ENCODE results near the gene STAG1. TPM values are rescaled to one million over a fixed set of nuclear protein-coding genes. Genes with fewer than 3 reads are reported as not detected.

The STAG1 gene
- total and polyA plus RNA-seq, 9 of the 15 experiments (the other 6 are each of a cell fraction or from before 2014, with no cell fraction given), result 2.7 to 17.7 (median 8.8) TPM

GRCh38 chr3:136332302-136332701 is 419.9 kb downstream of the STAG1 start:
- in situ Hi-C loops (cut with MboI) (no loop called here), intact Hi-C loops (cut with micrococcal nuclease) (no loop called here)
- H3K79me2 ChIP-seq (ENCODE audit: control insufficient read depth, insufficient read depth, low read length), result no peaks in the 10 kb centered on the region
- FAIRE-seq (no peak), DNase-seq (ENCODE audit: extremely low read depth in 1 of 4, low spot score in 3 of 4) (no peak), ATAC-seq (no peak)
- no TSS peak for BruUV-seq (replicated peaks)
- no peaks in the 10 kb centered on the region for H4K20me1 ChIP-seq (replicated peaks; ENCODE audit: control insufficient read depth, insufficient read depth, low read length)
- no peak overlapping the region for H3K4me3 ChIP-seq
- H3K9me3 ChIP-seq (replicated peaks; ENCODE audit: control insufficient read depth, insufficient read depth, low read depth, low read length), result no peaks in the 10 kb centered on the region
- no peak overlapping the region for H3K4me2 ChIP-seq (ENCODE audit: insufficient read depth, low read length)
- 42% methylated on average over 1 of the region's 1 CpG for WGBS (ENCODE audit: insufficient coverage, low coverage, missing lambda C conversion rate)
- no peak for TF ChIP-seq TCF7L2 (IDR thresholded peaks at IDR 0.05; ENCODE audit: low read depth, low read length)
- no peak for TF ChIP-seq ZZZ3 (IDR thresholded peaks at IDR 0.05)
- no peak for TF ChIP-seq PHTF2 (CRISPR knock-in tag; IDR thresholded peaks at IDR 0.05)
- TF ChIP-seq ZC3H11A (IDR thresholded peaks at IDR 0.05; ENCODE audit: low read depth, low read length), result no peak
- TF ChIP-seq CUX1 (CRISPR knock-in tag; IDR thresholded peaks at IDR 0.05), result no peak
- TF ChIP-seq NFE2 (IDR thresholded peaks at IDR 0.05; ENCODE audit: low read depth), result no peak
- TF ChIP-seq OTX1 (CRISPR knock-in tag; IDR thresholded peaks at IDR 0.05), result no peak
- TF ChIP-seq ZNF239 (CRISPR knock-in tag; IDR thresholded peaks at IDR 0.05), result no peak
- TF ChIP-seq SREBF1 (IDR thresholded peaks at IDR 0.05; ENCODE audit: borderline replicate concordance, low read depth, low read length), result no peak
- TF ChIP-seq FOXK1 (CRISPR knock-in tag; IDR thresholded peaks at IDR 0.05; ENCODE audit: borderline replicate concordance), result no peak
- no peak for TF ChIP-seq SNIP1 (IDR thresholded peaks at IDR 0.05; ENCODE audit: low read depth)
- TF ChIP-seq ZNF778 (CRISPR knock-in tag; IDR thresholded peaks at IDR 0.05), result no peak
- no peak for TF ChIP-seq ZNF184 (CRISPR knock-in tag; IDR thresholded peaks at IDR 0.05)
- TF ChIP-seq EGR1 (conservative IDR thresholded peaks at IDR 0.05), result no peak
- no peak for TF ChIP-seq ZNF146 (CRISPR knock-in tag; IDR thresholded peaks at IDR 0.05; ENCODE audit: unreplicated experiment)
- no peak for TF ChIP-seq CREB1 (IDR thresholded peaks at IDR 0.05)
- TF ChIP-seq CREB1 (CRISPR knock-in tag; IDR thresholded peaks at IDR 0.05), result no peak
- H3K27me3 ChIP-seq (ENCODE audit: control insufficient read depth in 2 of 2, insufficient read depth in 2 of 2, low read length in 2 of 2), result no peaks in the 10 kb centered on the region
- CTCF ChIA-PET (ENCODE audit: low intra/inter-chr PET ratio), result no interaction called here
- H3K27ac ChIP-seq (ENCODE audit: extremely low read depth, low read depth, low read length), result no peak overlapping the region
- peaks cover 73% of the 10 kb centered on the region for H3K36me3 ChIP-seq (ENCODE audit: control insufficient read depth, insufficient read depth, low read length)
- H2AFZ ChIP-seq (ENCODE audit: low read depth, low read length), result no peak overlapping the region
- no peaks in the 10 kb centered on the region for H3K9me1 ChIP-seq (ENCODE audit: control insufficient read depth, insufficient read depth, low read length)
- H3K9ac ChIP-seq (ENCODE audit: insufficient read depth in 1 of 2, low read depth in 2 of 2, low read length in 2 of 2), result no peak overlapping the region
- H3K4me1 ChIP-seq (replicated peaks in 1 of 2; ENCODE audit: control insufficient read depth in 2 of 2, insufficient read depth in 2 of 2, low read length in 2 of 2), result no peaks in the 10 kb centered on the region; a peak in 2 of 5 replicates
- POLR2A ChIA-PET, result no interaction called here

All from K562 (cell line).